Skeletal muscle cell (primary cell): ENCODE measurements around the gene ACADS.

ENCODE experiments used
- DNase-seq: peaks from one replicate; pipeline ENCODE4 v3.0.0-alpha.2; 2010; ENCODE audit warnings: low read depth
- H3K4me3 ChIP-seq: 2 replicates; pipeline ENCODE4 v1.5.1; 2011; ENCODE audit warnings: low read depth, mild to moderate bottlenecking, control low read depth, low read length, moderate library complexity

Gene ACADS

GRCh38 chr12:120744922-120745493, 19.4 kb downstream of the ACADS start:
- DNase-seq: no peak
- no peak overlapping the region for H3K4me3 ChIP-seq

- no peak overlapping the region for H3K4me3 ChIP-seq
- DNase-seq: no peak
Observed at GRCh38 chr12:120748242-120748641, 22.6 kb downstream of the ACADS start.

GRCh38 chr12:120749256-120749655, 23.6 kb downstream of the ACADS start:
- no peak overlapping the region for H3K4me3 ChIP-seq
- no peak for DNase-seq

- no peak for DNase-seq
- no peak overlapping the region for H3K4me3 ChIP-seq
Observed at GRCh38 chr12:120750806-120751205, 25.2 kb downstream of the ACADS start.

- DNase-seq: no peak
- H3K4me3 ChIP-seq: no peak overlapping the region
Observed at GRCh38 chr12:120751389-120751788, 25.8 kb downstream of the ACADS start.

GRCh38 chr12:120754792-120755191, 29.2 kb downstream of the ACADS start:
- no peak for DNase-seq

GRCh38 chr12:120755269-120755668, 29.6 kb downstream of the ACADS start:
- DNase-seq: no peak
- H3K4me3 ChIP-seq: no peak overlapping the region

More at GRCh38 chr12:120754792-120755191, 29.2 kb downstream of the ACADS start:
- H3K4me3 ChIP-seq: no peak overlapping the region

GRCh38 chr12:120757226-120757742, 31.7 kb downstream of the ACADS start:
- no peak for DNase-seq
- no peak overlapping the region for H3K4me3 ChIP-seq

GRCh38 chr12:120757949-120758348, 32.3 kb downstream of the ACADS start:
- no peak for DNase-seq

GRCh38 chr12:120758798-120759590, 33.4 kb downstream of the ACADS start:
- no peak overlapping the region for H3K4me3 ChIP-seq
- DNase-seq: no peak

More at GRCh38 chr12:120757949-120758348, 32.3 kb downstream of the ACADS start:
- H3K4me3 ChIP-seq: no peak overlapping the region

GRCh38 chr12:120759591-120760348, 34.1 kb downstream of the ACADS start:
- no peak overlapping the region for H3K4me3 ChIP-seq
- no peak for DNase-seq

- DNase-seq: no peak
- H3K4me3 ChIP-seq: no peak overlapping the region
Observed at GRCh38 chr12:120760349-120761254, 35.0 kb downstream of the ACADS start.

- peak; percentile 89 for DNase-seq
- H3K4me3 ChIP-seq: no peak overlapping the region
Observed at GRCh38 chr12:120761519-120761934, 35.9 kb downstream of the ACADS start.

- H3K4me3 ChIP-seq: no peak overlapping the region
- DNase-seq: no peak
Observed at GRCh38 chr12:120762086-120762485, 36.5 kb downstream of the ACADS start.

GRCh38 chr12:120763250-120763649, 37.6 kb downstream of the ACADS start:
- H3K4me3 ChIP-seq: no peak overlapping the region
- no peak for DNase-seq

- no peak overlapping the region for H3K4me3 ChIP-seq
Observed at GRCh38 chr12:120764816-120765215, 39.2 kb downstream of the ACADS start.

GRCh38 chr12:120766566-120766965, 40.9 kb downstream of the ACADS start:
- H3K4me3 ChIP-seq: no peak overlapping the region
- no peak for DNase-seq

More at GRCh38 chr12:120764816-120765215, 39.2 kb downstream of the ACADS start:
- DNase-seq: no peak

- DNase-seq: no peak
- H3K4me3 ChIP-seq: no peak overlapping the region
Observed at GRCh38 chr12:120767071-120768024, 41.7 kb downstream of the ACADS start.
